ENCODE results near the gene PPP1R14D.

- TF ChIP-seq CTCF (IDR thresholded peaks at IDR 0.05) (no peak), REST (IDR thresholded peaks at IDR 0.05; ENCODE audit: insufficient read depth in 1 of 2, low read depth in 2 of 2, low read length in 1 of 2) (no peak), POLR2AphosphoS5 (IDR thresholded peaks at IDR 0.05; ENCODE audit: low read depth, low read length) (no peak), TCF7L2 (IDR thresholded peaks at IDR 0.05; ENCODE audit: low read depth, low read length) (no peak), SIN3A (IDR thresholded peaks at IDR 0.05; ENCODE audit: borderline replicate concordance, insufficient read depth, low read depth, low read length) (no peak)
These were observed 22.1 kb upstream of the PPP1R14D start for GRCh38 chr15:40850576-40851112.
